ENCODE measurements around the gene KCNG4. TPM values are rescaled to one million over a fixed set of nuclear protein-coding genes. Genes with fewer than 3 reads are reported as not detected.

Gene KCNG4
- total and polyA plus RNA-seq, 2 donors from 2014 or later = not detected

DNA sequence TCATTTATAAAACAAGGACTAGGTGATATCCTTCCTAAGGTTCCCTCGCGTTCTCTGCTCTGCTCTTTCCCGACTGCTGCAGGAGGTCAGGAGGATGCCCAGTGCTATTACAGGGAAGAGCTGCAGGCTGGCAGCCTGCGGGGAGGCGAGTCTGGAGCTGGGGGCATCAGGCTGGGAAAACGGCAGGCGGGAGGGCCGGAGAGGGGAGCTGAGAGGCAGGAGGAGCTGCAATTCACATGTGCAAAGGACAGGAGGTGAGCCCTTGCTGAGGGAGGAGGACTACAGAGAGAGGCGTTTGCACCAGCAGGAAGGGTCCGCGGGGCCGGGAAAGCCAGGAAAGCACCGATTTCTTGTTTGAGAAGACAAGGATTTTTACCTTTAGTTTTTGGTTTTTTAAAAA lies 40.7 kb downstream of the KCNG4 start:
- TF ChIP-seq, protein P1, sequence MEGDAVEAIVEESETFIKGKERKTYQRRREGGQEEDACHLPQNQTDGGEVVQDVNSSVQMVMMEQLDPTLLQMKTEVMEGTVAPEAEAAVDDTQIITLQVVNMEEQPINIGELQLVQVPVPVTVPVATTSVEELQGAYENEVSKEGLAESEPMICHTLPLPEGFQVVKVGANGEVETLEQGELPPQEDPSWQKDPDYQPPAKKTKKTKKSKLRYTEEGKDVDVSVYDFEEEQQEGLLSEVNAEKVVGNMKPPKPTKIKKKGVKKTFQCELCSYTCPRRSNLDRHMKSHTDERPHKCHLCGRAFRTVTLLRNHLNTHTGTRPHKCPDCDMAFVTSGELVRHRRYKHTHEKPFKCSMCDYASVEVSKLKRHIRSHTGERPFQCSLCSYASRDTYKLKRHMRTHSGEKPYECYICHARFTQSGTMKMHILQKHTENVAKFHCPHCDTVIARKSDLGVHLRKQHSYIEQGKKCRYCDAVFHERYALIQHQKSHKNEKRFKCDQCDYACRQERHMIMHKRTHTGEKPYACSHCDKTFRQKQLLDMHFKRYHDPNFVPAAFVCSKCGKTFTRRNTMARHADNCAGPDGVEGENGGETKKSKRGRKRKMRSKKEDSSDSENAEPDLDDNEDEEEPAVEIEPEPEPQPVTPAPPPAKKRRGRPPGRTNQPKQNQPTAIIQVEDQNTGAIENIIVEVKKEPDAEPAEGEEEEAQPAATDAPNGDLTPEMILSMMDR (IDR thresholded peaks at IDR 0.05; ENCODE audit: borderline replicate concordance, extremely low read depth, insufficient read depth) = no peak
- no peak overlapping the region for H3K9ac ChIP-seq (ENCODE audit: low read length in 3 of 3)
- no peak overlapping the region for H3K27ac ChIP-seq (ENCODE audit: low read depth in 2 of 2, low read length in 2 of 2)
- DNase-seq (no peak), FAIRE-seq (no peak)
- H3K36me3 ChIP-seq (ENCODE audit: control insufficient read depth in 2 of 3, insufficient read depth in 3 of 3, low read length in 3 of 3) = no peaks in the 10 kb centered on the region
- H3K27me3 ChIP-seq (ENCODE audit: control insufficient read depth, insufficient read depth, low read length) = no peaks in the 10 kb centered on the region
- intact Hi-C loops (cut with DNase I) = no loop called here
- no peak overlapping the region for H3K4me3 ChIP-seq (ENCODE audit: low read length in 3 of 3)
- no peaks in the 10 kb centered on the region for H3K9me3 ChIP-seq (ENCODE audit: control insufficient read depth in 2 of 3, insufficient read depth in 1 of 3, low read length in 3 of 3)
- H3K4me1 ChIP-seq (ENCODE audit: control insufficient read depth in 2 of 3, insufficient read depth in 2 of 3, low read depth in 1 of 3, low read length in 3 of 3) = no peaks in the 10 kb centered on the region

DNA sequence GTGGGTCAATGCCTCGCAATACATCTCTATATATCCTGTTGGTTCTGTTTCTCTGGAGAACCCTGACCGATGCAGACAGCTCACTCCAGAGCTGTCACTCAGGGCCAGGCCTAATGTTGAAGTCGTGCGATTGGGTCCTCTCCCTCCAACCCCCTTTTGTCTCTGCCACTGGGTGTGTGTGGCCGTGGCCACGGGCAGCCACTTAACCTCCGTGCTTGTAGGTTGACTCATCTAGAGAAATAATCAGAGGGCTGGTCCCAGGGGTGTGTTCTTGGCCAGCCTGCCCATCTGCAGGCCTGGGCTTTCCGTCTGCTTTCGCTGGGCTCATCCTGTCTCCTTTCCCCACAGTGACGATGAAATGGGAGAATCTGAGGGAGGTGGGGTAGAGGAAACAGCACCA lies 41.4 kb downstream of the KCNG4 start:
- H3K27ac ChIP-seq (ENCODE audit: low read depth in 2 of 2, low read length in 2 of 2) = no peak overlapping the region
- no peaks in the 10 kb centered on the region for H3K4me1 ChIP-seq (ENCODE audit: control insufficient read depth in 2 of 3, insufficient read depth in 2 of 3, low read depth in 1 of 3, low read length in 3 of 3)
- intact Hi-C loops (cut with DNase I) = no loop called here
- FAIRE-seq = no peak
- no peak for DNase-seq
- H3K4me3 ChIP-seq (ENCODE audit: low read length in 3 of 3) = no peak overlapping the region
- H3K27me3 ChIP-seq (ENCODE audit: control insufficient read depth, insufficient read depth, low read length) = no peaks in the 10 kb centered on the region
- no peak overlapping the region for H3K9ac ChIP-seq (ENCODE audit: low read length in 3 of 3)
- no peaks in the 10 kb centered on the region for H3K36me3 ChIP-seq (ENCODE audit: control insufficient read depth in 2 of 3, insufficient read depth in 3 of 3, low read length in 3 of 3)
- TF ChIP-seq, protein P1 (IDR thresholded peaks at IDR 0.05; ENCODE audit: borderline replicate concordance, extremely low read depth, insufficient read depth) = no peak
- H3K9me3 ChIP-seq (ENCODE audit: control insufficient read depth in 2 of 3, insufficient read depth in 1 of 3, low read length in 3 of 3) = no peaks in the 10 kb centered on the region

DNA sequence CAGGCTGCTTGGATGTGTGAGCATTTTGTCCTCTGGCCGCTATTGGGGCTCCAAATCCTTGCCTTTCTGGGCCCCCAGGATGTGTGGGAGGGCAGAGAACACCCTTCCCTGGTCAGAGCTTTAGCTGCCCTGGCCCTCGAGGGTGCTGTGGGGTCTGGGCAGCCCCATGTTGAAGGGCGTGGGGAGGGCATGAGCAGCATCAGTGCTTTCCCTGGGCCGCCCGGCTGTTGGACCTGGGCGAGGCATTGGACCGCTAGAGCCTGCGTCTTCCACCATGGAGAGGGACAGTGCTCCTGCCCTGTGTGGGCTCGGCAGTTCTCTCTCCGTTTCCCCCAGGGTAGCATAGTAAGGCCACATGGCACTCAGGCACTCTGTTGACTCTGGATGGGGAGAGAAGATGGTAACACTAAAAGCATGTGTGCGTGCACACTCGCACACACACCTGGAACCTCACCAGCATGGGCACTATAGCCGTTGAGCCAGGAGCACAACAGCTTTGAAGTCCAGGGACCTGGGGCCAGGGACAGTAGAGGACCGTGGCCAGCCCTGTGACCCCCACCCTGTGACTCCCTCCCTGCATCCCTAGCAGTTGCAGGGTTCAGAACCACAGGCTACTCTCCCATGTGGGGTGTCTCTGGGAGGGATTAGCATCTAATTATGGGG lies 42.2 kb downstream of the KCNG4 start:
- no peak for FAIRE-seq
- intact Hi-C loops (cut with DNase I) = no loop called here
- H3K9ac ChIP-seq (ENCODE audit: low read length in 3 of 3) = no peak overlapping the region

More for the DNA sequence above, 42.2 kb downstream of the KCNG4 start:
- peak in 1 of 5 donors; percentile 28 for DNase-seq
- Histone ChIP-seq H3K27me3 (ENCODE audit: control insufficient read depth, insufficient read depth, low read length) (no peaks in the 10 kb centered on the region), H3K9me3 (ENCODE audit: control insufficient read depth in 2 of 3, insufficient read depth in 1 of 3, low read length in 3 of 3) (no peaks in the 10 kb centered on the region), H3K4me3 (ENCODE audit: low read length in 3 of 3) (no peak overlapping the region), H3K27ac (ENCODE audit: low read depth in 2 of 2, low read length in 2 of 2) (no peak overlapping the region), H3K36me3 (ENCODE audit: control insufficient read depth in 2 of 3, insufficient read depth in 3 of 3, low read length in 3 of 3) (no peaks in the 10 kb centered on the region), H3K4me1 (ENCODE audit: control insufficient read depth in 2 of 3, insufficient read depth in 2 of 3, low read depth in 1 of 3, low read length in 3 of 3) (no peaks in the 10 kb centered on the region)
- TF ChIP-seq, protein P1 (IDR thresholded peaks at IDR 0.05; ENCODE audit: borderline replicate concordance, extremely low read depth, insufficient read depth) = no peak
